HepG2 (cell line): ENCODE data around the gene MAP2K7. TPM values are rescaled to one million over a fixed set of nuclear protein-coding genes. Genes with fewer than 3 reads are reported as not detected.

Experiments
- ATAC-seq: fragments of 200-7000 bp; cut with Tn5 transposase; 3 replicates; pipeline ENCODE4 v1.9.1; 2020; ENCODE audit warnings: mild to moderate bottlenecking, moderate library complexity
- BruUV-seq: library from RNA; stranded (reverse); fragments of 400-500 nt; replicated peaks from 2 replicates; lab custom pipeline; 2021; lab: Mats Ljungman, UMichigan
- CTCF ChIA-PET: fragments of 300-600 bp; formaldehyde crosslinking; extraction: SDS; loops from one replicate; lab custom pipeline; 2021; ENCODE audit warnings: low total read pairs, inconsistent platforms, low intra/inter-chr PET ratio; lab: Yijun Ruan, JAX
- POLR2A ChIA-PET: fragments of 350-600 bp; sonication (Branson Sonifier 250); formaldehyde crosslinking; loops from one replicate; lab custom pipeline; 2020; ENCODE audit warnings: antibody characterized with exemption, inconsistent platforms; lab: Yijun Ruan, JAX
- DNase-seq: peaks from one replicate; pipeline ENCODE4 v3.0.0-alpha.2; 2015; ENCODE audit warnings: low spot score
- FAIRE-seq: peaks from 3 replicates; lab custom pipeline; 2011; peaks lifted over from hg19 to GRCh38; lab: Jason Lieb, UNC
- H2AFZ ChIP-seq: one replicate; pipeline ENCODE4 v1.6.1; 2011; ENCODE audit warnings: low read length, inconsistent platforms
- H3K27ac ChIP-seq: fragments of 300-600 bp; 3 replicates; pipeline ENCODE4 v1.8.0; 2011; ENCODE audit warnings: mixed run types, mild to moderate bottlenecking, mixed read lengths, low read length, inconsistent platforms; ENCODE audit not compliant: insufficient read depth; ENCODE audit errors: extremely low read length
- H3K27me3 ChIP-seq, 2 experiments: fragments of 200-600 bp in 1 of 2; 2 replicates in 1 of 2; 3 replicates in 1 of 2; pipeline versions ENCODE4 v1.6.0 to v1.8.0; 2011; ENCODE audit warnings: low read length in 2 of 2, mild to moderate bottlenecking in 2 of 2, moderate library complexity in 2 of 2, inconsistent platforms in 1 of 2; ENCODE audit not compliant: insufficient read depth in 2 of 2, control insufficient read depth in 1 of 2
- H3K36me3 ChIP-seq, 2 experiments: fragments of 200-600 bp in 1 of 2; replicated peaks in 1 of 2; 2 replicates in 1 of 2; 3 replicates in 1 of 2; pipeline versions ENCODE4 v1.5.1 to v1.8.0; 2011; ENCODE audit warnings: low read length in 2 of 2, inconsistent platforms in 1 of 2; ENCODE audit not compliant: insufficient read depth in 2 of 2, control insufficient read depth in 1 of 2
- H3K4me1 ChIP-seq: 2 replicates; pipeline ENCODE4 v1.5.1; 2012; ENCODE audit warnings: low read length, inconsistent platforms; ENCODE audit not compliant: insufficient read depth
- H3K4me2 ChIP-seq: 2 replicates; pipeline ENCODE4 v1.6.0; 2011; ENCODE audit warnings: low read depth, low read length, inconsistent platforms
- H3K4me3 ChIP-seq, 3 experiments: fragments of 200-600 bp in 1 of 3; sonication (generic), shearing (Covaris generic) in 1 of 3; replicated peaks in 1 of 3; 2 replicates each; pipeline ENCODE4 v1.5.1; 2011 to 2016; ENCODE audit warnings: low read length in 3 of 3, inconsistent platforms in 2 of 3, low read depth in 2 of 3, mild to moderate bottlenecking in 2 of 3, control low read depth in 1 of 3, mixed read lengths in 1 of 3; ENCODE audit not compliant: insufficient read depth in 1 of 3
- H3K79me2 ChIP-seq: one replicate; pipeline ENCODE4 v1.6.1; 2011; ENCODE audit warnings: low read length, inconsistent platforms; ENCODE audit not compliant: insufficient read depth
- H3K9ac ChIP-seq: 2 replicates; pipeline ENCODE4 v1.6.0; 2011; ENCODE audit warnings: mild to moderate bottlenecking, low read depth, low read length, inconsistent platforms; ENCODE audit not compliant: insufficient read depth
- H3K9me3 ChIP-seq: 2 replicates; pipeline ENCODE4 v1.5.1; 2012; ENCODE audit warnings: mild to moderate bottlenecking, low read length
- H4K20me1 ChIP-seq: 2 replicates; pipeline ENCODE4 v1.6.0; 2011; ENCODE audit warnings: inconsistent platforms, mild to moderate bottlenecking, low read length, moderate library complexity; ENCODE audit not compliant: insufficient read depth
- DBP ChIP-seq: sonication (generic); formaldehyde crosslinking; IDR thresholded peaks from 2 replicates; pipeline ENCODE4 v1.4.0; 2020; ENCODE audit warnings: missing genetic modification reagents; ENCODE audit errors: not compliant biosample characterization
- DRAP1 ChIP-seq: IDR thresholded peaks from 2 replicates; pipeline ENCODE4 v1.6.1; 2016; ENCODE audit warnings: missing genetic modification reagents, missing compliant biosample characterization
- GABPB1 ChIP-seq: IDR thresholded peaks from 2 replicates; pipeline ENCODE4 v1.6.1; 2016; ENCODE audit warnings: mild to moderate bottlenecking, missing genetic modification reagents, moderate library complexity, missing compliant biosample characterization
- GTF3A ChIP-seq: sonication (generic); formaldehyde crosslinking; conservative IDR thresholded peaks from 2 replicates; pipeline ENCODE4 v1.4.0; 2020; ENCODE audit warnings: mild to moderate bottlenecking, missing genetic modification reagents
- JUND ChIP-seq: sonication (generic); formaldehyde crosslinking; IDR thresholded peaks from 2 replicates; pipeline ENCODE4 v1.8.0; 2022; ENCODE audit warnings: mild to moderate bottlenecking, missing genetic modification reagents
- KLF12 ChIP-seq: sonication (generic); formaldehyde crosslinking; IDR thresholded peaks from 2 replicates; pipeline ENCODE4 v1.4.0; 2020; ENCODE audit warnings: missing genetic modification reagents, borderline replicate concordance
- MAZ ChIP-seq, 2 experiments: sonication (generic) in 1 of 2; formaldehyde crosslinking in 1 of 2; IDR thresholded peaks; 2 replicates each; pipeline versions ENCODE4 v1.5.0 to v1.6.1; 2012 to 2020; ENCODE audit warnings: low read depth in 2 of 2, mild to moderate bottlenecking in 2 of 2, borderline replicate concordance in 1 of 2, improper control_type of control experiment in 1 of 2, low read length in 1 of 2, missing genetic modification reagents in 1 of 2, moderate library complexity in 1 of 2
- MNT ChIP-seq: fragments of 450-650 bp; IDR thresholded peaks from 2 replicates; pipeline ENCODE4 v1.6.1; 2016
- MXI1 ChIP-seq: IDR thresholded peaks from 3 replicates; pipeline ENCODE4 v1.6.1; 2012; ENCODE audit warnings: low read depth, low read length, inconsistent platforms, borderline replicate concordance
- PATZ1 ChIP-seq: sonication (generic); formaldehyde crosslinking; IDR thresholded peaks from 2 replicates; pipeline ENCODE4 v1.4.0; 2020; ENCODE audit warnings: missing genetic modification reagents
- POLR2AphosphoS5 ChIP-seq: IDR thresholded peaks from 2 replicates; pipeline ENCODE4 v1.6.1; 2012; ENCODE audit warnings: low read depth, low read length
- SP4 ChIP-seq: sonication (generic); formaldehyde crosslinking; IDR thresholded peaks from 2 replicates; pipeline ENCODE4 v1.8.1; 2023; ENCODE audit warnings: mild to moderate bottlenecking, missing genetic modification reagents
- SP5 ChIP-seq: IDR thresholded peaks from 2 replicates; pipeline ENCODE4 v1.6.1; 2016; ENCODE audit warnings: low read depth, borderline replicate concordance
- ZBTB38 ChIP-seq: sonication (generic); formaldehyde crosslinking; IDR thresholded peaks from 2 replicates; pipeline ENCODE4 v1.5.1; 2020; ENCODE audit warnings: mild to moderate bottlenecking, missing genetic modification reagents
- ZFY ChIP-seq: sonication (generic); formaldehyde crosslinking; IDR thresholded peaks from 2 replicates; pipeline ENCODE4 v1.4.0; 2020; ENCODE audit warnings: missing genetic modification reagents
- ZNF230 ChIP-seq: sonication (generic); formaldehyde crosslinking; IDR thresholded peaks from 2 replicates; pipeline ENCODE4 v1.4.0; 2020; ENCODE audit warnings: mild to moderate bottlenecking, missing genetic modification reagents
- WGBS: methylation state at CpG from one replicate; pipeline ENCODE4 v1.1.6; 2017; ENCODE audit warnings: low lambda C conversion rate; 5-methylcytosine and 5-hydroxymethylcytosine counted together
- in situ Hi-C: cut with HindIII; loops from 2 replicates; pipeline ENCODE4 v1.10.0; 2017; ENCODE audit warnings: low pct_unique_long_range_greater_than_20kb; ENCODE audit not compliant: extremely low pct_ligation_motif_present
- intact Hi-C: fragments of 100-400 bp; cut with micrococcal nuclease; formaldehyde crosslinking; loops from one replicate; pipeline ENCODE4 v1.10.0; 2022; ENCODE audit not compliant: unreplicated experiment
- polyA plus RNA-seq, 8 experiments: library from polyadenylated mRNA; depleted of rRNA in 3 of 8; stranded (reverse) in 7 of 8; unstranded in 1 of 8; fragments of >200 nt; fragmentation: Illumina TruSeq in 4 of 8; extraction: Trizol in 4 of 8; gene quantifications; 2 replicates each; pipeline versions ENCODE4 v1.2.1 to v1.2.3, GENCODE V29; 2011 to 2016; ENCODE audit warnings: low read depth in 4 of 8, missing spikeins in 1 of 8, mixed read lengths in 1 of 8; ENCODE audit not compliant: insufficient read depth in 1 of 8
- total RNA-seq, 5 experiments: library from RNA; depleted of rRNA; stranded (reverse); fragments of >200 nt; fragmentation: Illumina TruSeq; extraction: Trizol; gene quantifications; 2 replicates each; pipeline ENCODE4 v1.2.3, GENCODE V29; 2016; ENCODE audit warnings: low read depth in 1 of 5

MAP2K7 gene
- total and polyA plus RNA-seq, 2 of the 13 experiments (the other 11 are each of a cell fraction or from before 2014, with no cell fraction given) = 9.0 to 10.8 TPM

- H3K27ac ChIP-seq = peak overlapping the region; percentile 77
- CTCF ChIA-PET = interaction anchor here (0.5 to 1.1 kb wide), 2 partner anchors 33 to 55 kb away, joined by 3 to 5 read pairs; partner anchors contain the start of gene MAP2K7
- FAIRE-seq = peak; percentile 85
- H3K9ac ChIP-seq = peak overlapping the region; percentile 23; the same call in 1 of the 2 replicates
- WGBS = 3% methylated on average over 11 of the region's 11 CpGs
- H3K4me1 ChIP-seq = peaks cover 64% of the 10 kb centered on the region
- H4K20me1 ChIP-seq = no peaks in the 10 kb centered on the region; the same call in 1 of the 2 replicates
- peaks cover 0 to 4% of the 10 kb centered on the region in 2 experiments; a peak in 1 of 5 replicates for H3K27me3 ChIP-seq
- no peaks in the 10 kb centered on the region for H3K36me3 ChIP-seq
- no peak overlapping the region for H2AFZ ChIP-seq
- H3K4me2 ChIP-seq = peak overlapping the region; percentile 89
- POLR2A ChIA-PET = interaction anchor here (0.9 to 3.3 kb wide), 4 partner anchors 18 to 49 kb away, joined by 3 to 52 read pairs (median 8); partner anchors contain the start of genes LRRC8E, MAP2K7 and SNAPC2
- peak; percentile 93 for DNase-seq
- H3K79me2 ChIP-seq = no peaks in the 10 kb centered on the region
- in situ Hi-C loops (no loop called here), intact Hi-C loops (loop anchor here (1.0 to 10.0 kb wide), 2 partner anchors 32 to 1136 kb away; partner anchors contain the start of genes GPR108, MAP2K7 and TRIP10)
- BruUV-seq = no TSS peak
- H3K4me3 ChIP-seq = peak overlapping the region in 2 of 3 experiments; percentile 34 to 73; a peak in 4 of 6 replicates
- H3K9me3 ChIP-seq = no peaks in the 10 kb centered on the region
- peak; percentile 21 for ATAC-seq
- TF ChIP-seq SP4 (CRISPR knock-in tag) (peak; percentile 98), GABPB1 (CRISPR knock-in tag) (0 out of 2 replicates have a peak, but pooled peaks have one; percentile 21), ZBTB38 (CRISPR knock-in tag) (peak; percentile 40; the same call in 1 of the 2 replicates), DRAP1 (CRISPR knock-in tag) (peak; percentile 66; the same call in 1 of the 2 replicates), ZNF230 (0 out of 2 replicates have a peak, but pooled peaks have one; percentile 1), MAZ (IDR thresholded peaks at IDR 0.05; ENCODE audit: borderline replicate concordance, low read depth, low read length) (peak; percentile 32; the same call in 1 of the 2 replicates), MAZ (CRISPR knock-in tag; IDR thresholded peaks at IDR 0.05; ENCODE audit: low read depth) (no peak), JUND (no peak), GTF3A (no peak), MXI1 (peak; percentile 34; the same call in 1 of the 3 replicates), DBP (CRISPR knock-in tag) (no peak), MNT (peak; percentile 69), ZFY (CRISPR knock-in tag) (peak; percentile 49; the same call in 1 of the 2 replicates), POLR2AphosphoS5 (0 out of 2 replicates have a peak, but pooled peaks have one; percentile 26), KLF12 (CRISPR knock-in tag) (0 out of 2 replicates have a peak, but pooled peaks have one; percentile 52), SP5 (CRISPR knock-in tag) (peak; percentile 25; the same call in 1 of the 2 replicates), PATZ1 (CRISPR knock-in tag) (peak; percentile 42; the same call in 1 of the 2 replicates)
Measured at GRCh38 chr19:7870571-7871436, 32.9 kb upstream of the MAP2K7 start.
